Astrocyte of the cerebellum (primary cell): ENCODE results near the gene LPO.

Experiments used
- DNase-seq: peaks from one replicate; pipeline ENCODE4 v3.0.0-alpha.2; 2011; ENCODE audit warnings: low read depth
- H3K4me3 ChIP-seq: 2 replicates; pipeline ENCODE4 v1.5.1; 2011; ENCODE audit warnings: mild to moderate bottlenecking, low read depth, low read length, moderate library complexity
- in situ Hi-C: cut with HindIII; loops from 2 replicates; pipeline ENCODE4 v1.10.0; 2017; ENCODE audit warnings: low sequenced_read_pairs
- TF ChIP-seq, protein P1 (sequence below): IDR thresholded peaks from 2 replicates; pipeline ENCODE4 v1.5.1; 2012; ENCODE audit warnings: low read length, low read depth, moderate library complexity, mild to moderate bottlenecking; ENCODE audit errors: missing control alignments

LPO gene

DNA sequence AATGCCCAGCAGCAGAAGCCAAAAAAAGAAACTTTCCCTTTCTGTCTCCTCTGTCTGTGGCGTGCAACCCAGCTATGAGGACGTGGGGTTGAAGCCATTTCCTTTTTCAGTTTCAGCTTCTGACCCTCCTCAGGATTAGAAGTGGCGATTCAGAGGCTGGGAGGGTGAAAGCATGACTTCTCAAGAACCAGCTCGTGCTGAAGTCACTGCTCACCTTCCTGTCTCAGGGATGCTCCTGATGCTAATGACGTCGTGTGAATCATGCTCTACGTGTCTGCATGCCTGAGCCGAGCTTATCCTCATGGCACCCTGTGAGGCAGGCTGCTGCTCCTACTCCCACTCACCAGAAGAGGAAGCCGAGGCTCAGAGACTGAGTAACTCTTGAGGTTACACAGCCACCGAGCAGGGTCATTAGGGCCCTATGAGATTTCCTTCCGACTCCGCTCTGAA lies 5.7 kb upstream of the LPO start:
- no peak for DNase-seq
- in situ Hi-C loops: no loop called here
- H3K4me3 ChIP-seq: no peak overlapping the region
- TF ChIP-seq, protein P1, sequence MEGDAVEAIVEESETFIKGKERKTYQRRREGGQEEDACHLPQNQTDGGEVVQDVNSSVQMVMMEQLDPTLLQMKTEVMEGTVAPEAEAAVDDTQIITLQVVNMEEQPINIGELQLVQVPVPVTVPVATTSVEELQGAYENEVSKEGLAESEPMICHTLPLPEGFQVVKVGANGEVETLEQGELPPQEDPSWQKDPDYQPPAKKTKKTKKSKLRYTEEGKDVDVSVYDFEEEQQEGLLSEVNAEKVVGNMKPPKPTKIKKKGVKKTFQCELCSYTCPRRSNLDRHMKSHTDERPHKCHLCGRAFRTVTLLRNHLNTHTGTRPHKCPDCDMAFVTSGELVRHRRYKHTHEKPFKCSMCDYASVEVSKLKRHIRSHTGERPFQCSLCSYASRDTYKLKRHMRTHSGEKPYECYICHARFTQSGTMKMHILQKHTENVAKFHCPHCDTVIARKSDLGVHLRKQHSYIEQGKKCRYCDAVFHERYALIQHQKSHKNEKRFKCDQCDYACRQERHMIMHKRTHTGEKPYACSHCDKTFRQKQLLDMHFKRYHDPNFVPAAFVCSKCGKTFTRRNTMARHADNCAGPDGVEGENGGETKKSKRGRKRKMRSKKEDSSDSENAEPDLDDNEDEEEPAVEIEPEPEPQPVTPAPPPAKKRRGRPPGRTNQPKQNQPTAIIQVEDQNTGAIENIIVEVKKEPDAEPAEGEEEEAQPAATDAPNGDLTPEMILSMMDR: no peak

DNA sequence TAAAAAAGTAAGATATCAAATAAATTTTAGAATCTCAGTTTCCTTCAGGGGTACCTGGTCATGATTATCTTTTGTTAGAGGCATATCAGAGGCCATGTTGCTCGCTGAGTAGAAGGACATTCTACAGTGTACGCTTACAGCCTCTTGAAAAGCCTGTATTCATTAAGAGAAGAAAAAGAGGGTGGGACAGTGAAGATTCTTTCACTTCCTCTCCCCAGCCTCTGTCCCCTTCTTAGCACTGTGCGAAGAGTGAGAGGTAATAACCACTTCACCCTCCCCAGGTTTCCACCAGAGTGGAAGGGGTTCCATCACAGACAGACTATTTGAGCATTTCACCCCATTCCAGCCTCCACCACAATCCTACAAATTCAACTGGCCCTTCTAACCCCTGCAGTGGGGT lies 4.8 kb upstream of the LPO start:
- in situ Hi-C loops: no loop called here
- TF ChIP-seq, protein P1: no peak
- DNase-seq: no peak
- no peak overlapping the region for H3K4me3 ChIP-seq

DNA sequence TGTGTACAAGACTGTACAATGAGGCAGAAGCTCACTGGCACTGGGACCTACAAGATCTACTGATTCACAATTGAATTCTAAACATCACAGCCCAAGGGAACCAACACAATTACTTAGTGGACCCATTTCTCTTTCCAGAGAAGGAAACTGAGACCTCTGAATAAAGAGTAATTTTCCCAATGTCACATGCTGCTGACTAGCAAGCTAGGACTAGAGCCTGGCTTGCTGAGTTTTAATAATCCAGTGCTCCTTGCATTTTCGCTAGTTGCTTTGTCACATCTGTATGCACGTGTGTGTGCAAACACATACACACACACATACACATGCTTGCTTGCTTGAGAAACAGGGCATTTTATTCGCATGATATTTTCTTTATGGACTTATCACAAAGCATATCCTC lies 3.9 kb upstream of the LPO start:
- in situ Hi-C loops: no loop called here
- TF ChIP-seq, protein P1: no peak
- H3K4me3 ChIP-seq: no peak overlapping the region
- DNase-seq: no peak

DNA sequence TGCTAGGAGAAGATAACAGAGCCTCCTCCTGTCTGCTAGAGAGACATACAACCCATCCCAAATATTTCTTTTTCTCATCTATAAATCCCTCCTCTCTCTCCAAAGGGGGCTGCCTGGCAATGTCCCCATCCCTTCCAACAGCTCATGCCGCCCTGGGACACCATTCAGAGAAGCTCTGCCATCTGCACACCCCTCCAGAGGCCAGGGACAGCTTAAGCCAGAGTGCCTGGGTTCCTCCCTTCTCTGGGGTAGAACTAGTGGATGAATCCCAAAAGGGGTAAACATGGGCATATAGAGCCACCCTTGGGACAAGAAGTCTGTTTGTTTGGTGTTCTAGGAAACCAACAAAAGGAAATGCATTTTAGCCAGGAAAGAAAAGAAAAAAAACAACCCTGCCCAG lies 2.6 kb upstream of the LPO start:
- TF ChIP-seq, protein P1: no peak
- DNase-seq: no peak
- H3K4me3 ChIP-seq: no peak overlapping the region
- in situ Hi-C loops: loop anchor here (5.0 kb wide), 1 partner anchor 64 kb away; no protein-coding TSS in a partner anchor

DNA sequence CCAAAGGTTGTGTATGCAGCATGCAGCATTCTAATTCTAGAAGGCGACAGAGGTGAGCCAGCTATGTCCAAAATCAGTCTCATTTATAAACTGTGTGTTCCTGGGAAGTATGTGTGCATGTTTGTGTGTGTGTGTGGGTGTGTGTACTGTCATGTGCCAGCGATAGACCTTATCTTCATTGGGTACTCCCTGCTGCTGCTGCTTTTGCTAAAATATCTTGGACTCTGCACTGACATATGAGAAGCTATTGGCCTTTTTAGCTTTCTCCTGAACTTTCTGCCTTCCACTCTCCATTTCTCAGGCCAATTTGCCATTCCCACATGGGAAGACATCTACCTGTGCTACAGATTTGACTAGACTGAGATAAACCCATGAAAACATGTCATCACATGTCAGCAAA lies 2.0 kb upstream of the LPO start:
- in situ Hi-C loops: loop anchor here (5.0 kb wide), 1 partner anchor 64 kb away; no protein-coding TSS in a partner anchor
- no peak overlapping the region for H3K4me3 ChIP-seq
- no peak for DNase-seq
- TF ChIP-seq, protein P1: no peak

DNA sequence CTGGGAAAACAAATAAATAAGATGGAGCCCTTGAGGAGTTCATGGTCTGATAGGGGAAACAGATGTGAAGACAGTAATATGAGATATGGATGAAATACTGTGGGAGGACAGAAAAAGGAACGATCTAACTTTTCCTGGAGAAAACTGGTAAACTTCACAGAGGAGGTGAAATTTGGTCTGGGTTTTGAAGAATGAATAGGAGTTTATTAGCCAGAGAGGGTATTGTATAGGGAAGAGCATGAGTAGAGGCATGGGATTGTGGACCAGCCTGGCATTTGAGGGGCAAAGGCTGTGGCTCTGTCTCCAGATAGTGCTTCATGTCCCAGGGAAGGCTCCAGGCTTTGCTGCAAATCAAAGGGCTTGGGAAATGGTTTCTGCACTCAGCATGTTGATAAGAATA lies 1.6 kb downstream of the LPO start:
- in situ Hi-C loops: loop anchor here (5.0 kb wide), 1 partner anchor 68 kb away; no protein-coding TSS in a partner anchor
- DNase-seq: no peak
- H3K4me3 ChIP-seq: no peak overlapping the region
- TF ChIP-seq, protein P1: no peak
